RWPE1 (cell line): ENCODE measurements around the gene BBLN.

ENCODE experiments used
- CTCF ChIA-PET: fragments of 350-600 bp; sonication (Branson Sonifier 250); formaldehyde crosslinking; extraction: SDS; loops from one replicate; lab custom pipeline; 2021; lab: Yijun Ruan, JAX
- POLR2A ChIA-PET: fragments of 400-600 bp; formaldehyde crosslinking; extraction: SDS; loops from one replicate; lab custom pipeline; 2020; ENCODE audit warnings: antibody characterized with exemption; ENCODE audit not compliant: low non-redundant PET; lab: Yijun Ruan, JAX
- DNase-seq: peaks from one replicate; pipeline ENCODE4 v3.0.0; 2012; ENCODE audit warnings: low spot score
- H3K27ac ChIP-seq: fragments of 450-650 bp; 2 replicates; pipeline ENCODE4 v1.5.1; 2017
- TF ChIP-seq, protein P1 (sequence below): fragments of 450-650 bp; conservative IDR thresholded peaks from 2 replicates; pipeline ENCODE4 v1.5.1; 2017; ENCODE audit warnings: low read depth, mild to moderate bottlenecking

BBLN gene

DNA sequence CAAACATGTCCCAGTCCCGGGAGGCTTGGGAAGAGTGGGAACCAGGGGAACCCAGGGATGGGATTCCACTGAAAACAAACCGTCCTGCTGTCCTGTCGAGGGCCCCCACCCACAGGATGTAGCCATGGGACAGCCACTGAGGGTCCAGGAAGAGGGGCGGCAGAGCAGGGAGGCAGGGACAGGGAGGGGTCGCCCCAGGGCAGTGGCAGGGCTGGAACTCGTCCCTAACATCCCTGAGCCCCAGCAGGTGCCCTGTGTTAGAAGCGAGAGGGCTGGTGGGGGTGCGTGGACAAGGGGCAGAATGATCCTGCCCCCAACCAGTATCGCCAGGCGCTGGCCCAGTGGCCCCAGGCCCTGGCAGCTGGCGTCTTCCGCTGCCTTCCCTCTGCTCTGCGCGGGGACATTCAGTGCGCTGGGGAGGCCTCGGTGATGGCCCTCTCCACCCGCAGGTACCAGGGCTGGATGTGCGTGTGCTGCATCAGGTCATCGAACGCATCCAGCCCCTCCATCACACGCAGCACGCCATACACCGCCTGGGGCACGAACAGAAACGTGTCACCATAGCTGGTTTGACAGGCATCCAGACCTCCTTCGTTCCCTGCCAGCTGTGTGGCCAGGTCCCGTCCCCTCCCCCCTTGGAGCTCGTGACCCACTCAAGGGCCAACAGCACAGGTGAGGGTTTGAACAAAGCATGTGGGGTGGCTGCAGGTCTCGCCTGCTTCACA lies 39.2 kb upstream of the BBLN start:
- no peak for DNase-seq

DNA sequence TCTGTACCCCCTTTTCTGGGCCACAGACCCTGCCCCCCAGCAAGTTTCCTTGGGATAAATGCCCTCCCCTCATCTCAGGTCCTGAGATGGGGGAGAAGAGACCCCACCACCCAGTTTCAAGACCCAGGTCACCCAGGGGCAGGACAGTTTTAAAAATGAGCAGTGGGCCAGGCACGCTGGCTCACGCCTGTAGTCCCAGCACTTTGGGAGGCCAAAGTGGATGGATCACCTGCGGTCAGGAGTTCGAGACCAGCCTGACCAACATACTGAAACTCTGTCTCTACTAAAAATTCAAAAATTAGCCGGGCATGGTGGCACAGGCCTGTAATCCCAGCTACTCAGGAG lies 38.6 kb upstream of the BBLN start:
- no peak for DNase-seq
- TF ChIP-seq, protein P1, sequence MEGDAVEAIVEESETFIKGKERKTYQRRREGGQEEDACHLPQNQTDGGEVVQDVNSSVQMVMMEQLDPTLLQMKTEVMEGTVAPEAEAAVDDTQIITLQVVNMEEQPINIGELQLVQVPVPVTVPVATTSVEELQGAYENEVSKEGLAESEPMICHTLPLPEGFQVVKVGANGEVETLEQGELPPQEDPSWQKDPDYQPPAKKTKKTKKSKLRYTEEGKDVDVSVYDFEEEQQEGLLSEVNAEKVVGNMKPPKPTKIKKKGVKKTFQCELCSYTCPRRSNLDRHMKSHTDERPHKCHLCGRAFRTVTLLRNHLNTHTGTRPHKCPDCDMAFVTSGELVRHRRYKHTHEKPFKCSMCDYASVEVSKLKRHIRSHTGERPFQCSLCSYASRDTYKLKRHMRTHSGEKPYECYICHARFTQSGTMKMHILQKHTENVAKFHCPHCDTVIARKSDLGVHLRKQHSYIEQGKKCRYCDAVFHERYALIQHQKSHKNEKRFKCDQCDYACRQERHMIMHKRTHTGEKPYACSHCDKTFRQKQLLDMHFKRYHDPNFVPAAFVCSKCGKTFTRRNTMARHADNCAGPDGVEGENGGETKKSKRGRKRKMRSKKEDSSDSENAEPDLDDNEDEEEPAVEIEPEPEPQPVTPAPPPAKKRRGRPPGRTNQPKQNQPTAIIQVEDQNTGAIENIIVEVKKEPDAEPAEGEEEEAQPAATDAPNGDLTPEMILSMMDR: no peak
- CTCF ChIA-PET: no interaction called here
- peak overlapping the region; percentile 42 for H3K27ac ChIP-seq
- POLR2A ChIA-PET: no interaction called here

More for the DNA sequence above, 39.2 kb upstream of the BBLN start:
- CTCF ChIA-PET: no interaction called here
- TF ChIP-seq, protein P1: no peak
- POLR2A ChIA-PET: no interaction called here
- peak overlapping the region; percentile 42 for H3K27ac ChIP-seq

DNA sequence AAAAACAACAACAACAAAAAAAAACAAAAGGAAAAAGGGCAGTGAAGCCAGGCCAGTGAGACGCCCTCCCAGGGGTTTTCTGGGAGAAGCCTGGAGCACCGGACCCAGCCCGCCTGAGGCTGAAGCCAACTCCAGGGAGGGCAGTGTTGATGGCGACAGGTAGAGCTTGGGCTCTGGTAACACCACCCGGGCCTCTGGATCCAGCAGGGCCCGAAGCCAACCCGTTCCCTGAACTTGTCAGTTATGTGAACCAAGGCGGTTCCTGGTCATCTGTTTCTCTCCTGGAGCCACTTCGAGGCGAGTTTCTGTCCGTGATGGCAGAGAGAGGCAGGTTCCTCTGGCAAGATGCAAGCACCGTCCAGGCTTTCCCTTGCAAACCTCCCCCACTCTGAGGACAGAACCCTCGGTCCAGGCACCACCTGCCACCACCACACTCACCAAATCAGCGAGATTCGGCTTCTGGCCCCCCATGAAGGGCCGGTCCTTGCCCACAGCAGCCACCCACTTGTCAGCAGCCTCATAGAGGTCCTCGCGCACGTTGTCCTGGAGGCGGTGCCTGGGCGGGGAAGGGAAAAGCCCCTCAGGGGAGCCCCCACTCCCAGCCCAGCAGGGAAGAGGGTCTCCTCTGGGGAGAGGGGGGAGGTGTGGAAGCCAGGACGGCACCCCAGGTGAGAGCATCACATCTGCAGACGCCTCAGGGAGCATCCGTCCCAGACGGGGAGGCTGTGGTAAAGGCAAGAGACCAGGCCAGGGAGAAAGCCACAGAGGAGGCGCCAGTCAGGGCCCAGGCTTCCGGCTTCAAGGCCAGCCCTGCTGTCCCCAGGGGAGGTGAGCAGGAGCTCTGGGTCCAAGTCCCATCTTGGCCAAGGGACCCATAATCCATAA lies 37.9 kb upstream of the BBLN start:
- peak overlapping the region; percentile 42 for H3K27ac ChIP-seq
- ChIA-PET CTCF (interaction anchor here (0.5 kb wide), 1 partner anchor 81 kb away, joined by 3 read pairs; the partner anchor contains the start of gene DNM1), POLR2A (no interaction called here)
- TF ChIP-seq, protein P1: no peak
- no peak for DNase-seq

DNA sequence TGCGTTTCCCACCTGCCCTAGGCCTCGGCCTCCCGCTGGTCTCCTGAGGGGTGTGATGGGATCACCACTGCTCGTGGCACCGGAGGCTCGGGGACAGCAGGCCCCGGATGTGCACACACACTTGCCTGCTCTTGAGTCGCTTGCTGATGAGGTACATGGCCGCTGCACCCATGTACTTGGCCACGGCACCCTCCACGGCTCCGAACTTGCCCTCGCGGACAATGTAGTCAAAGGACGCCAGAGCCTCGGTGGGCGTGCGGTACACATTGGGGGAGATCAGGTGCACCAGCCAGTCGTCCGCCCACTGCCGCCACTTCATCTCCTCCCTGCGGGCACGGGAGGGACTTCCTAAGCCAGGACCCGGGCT lies 37.3 kb upstream of the BBLN start:
- POLR2A ChIA-PET: no interaction called here

DNA sequence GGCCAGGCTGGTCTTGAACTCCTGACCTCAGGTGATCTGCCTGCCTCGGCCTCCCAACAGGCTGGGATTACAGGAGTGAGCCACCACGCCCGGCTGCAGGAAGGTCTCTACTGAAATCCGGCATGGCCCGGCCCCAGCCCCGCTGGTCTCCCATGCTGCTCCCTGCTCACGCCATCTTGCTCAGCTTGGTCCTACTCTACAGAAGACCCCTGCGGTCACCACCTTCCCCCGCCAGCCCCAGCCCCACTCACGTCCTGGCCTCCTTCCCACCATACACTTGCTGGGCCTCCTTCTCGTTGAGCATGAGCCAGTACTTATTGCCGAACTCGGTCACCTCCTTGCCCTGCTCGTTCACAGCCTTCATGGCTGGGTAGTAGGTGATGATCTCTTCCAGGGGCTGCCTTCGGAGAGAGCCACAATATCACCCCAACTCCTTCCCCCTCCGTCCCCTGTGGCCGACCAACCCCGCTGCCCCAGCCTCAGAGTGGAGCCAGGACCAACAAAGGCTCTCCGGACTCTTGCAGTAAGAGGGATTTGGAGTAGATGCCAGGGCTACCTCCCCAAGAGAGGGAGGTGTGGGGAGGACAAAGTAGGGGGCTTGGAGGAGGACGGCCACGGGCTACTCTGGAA lies 36.5 kb upstream of the BBLN start:
- ChIA-PET CTCF (interaction anchor here (1.4 kb wide), 1 partner anchor 37 kb away, joined by 5 read pairs; no protein-coding TSS in a partner anchor), POLR2A (no interaction called here)
- DNase-seq: no peak
- H3K27ac ChIP-seq: peak overlapping the region; percentile 95; the same call in 1 of the 2 replicates
- TF ChIP-seq, protein P1: no peak

More for the DNA sequence above, 37.3 kb upstream of the BBLN start:
- TF ChIP-seq, protein P1: no peak
- peak overlapping the region; percentile 42; the same call in 1 of the 2 replicates for H3K27ac ChIP-seq
- DNase-seq: no peak
- CTCF ChIA-PET: no interaction called here

DNA sequence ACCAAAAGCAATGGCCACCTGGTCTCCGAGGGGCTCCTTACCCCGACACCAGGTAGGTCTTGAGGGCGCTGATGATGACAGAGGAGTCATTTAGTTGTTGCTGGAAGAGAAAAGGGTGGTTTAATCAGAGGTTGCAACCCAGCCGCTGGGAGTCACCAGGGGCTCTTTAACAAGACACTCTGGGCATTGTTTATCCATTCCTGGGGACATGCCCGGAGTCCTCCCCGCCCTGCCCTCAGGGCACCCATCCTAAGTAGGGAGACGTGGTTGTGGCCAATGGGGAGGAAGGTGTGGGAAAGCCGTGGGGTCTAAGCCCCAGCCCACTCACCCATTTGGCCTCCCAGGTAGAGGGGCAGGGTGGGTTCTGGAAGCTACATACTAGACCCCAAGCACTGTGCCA lies 35.6 kb upstream of the BBLN start:
- POLR2A ChIA-PET: no interaction called here
- no peak for DNase-seq
- CTCF ChIA-PET: interaction anchor here (0.6 to 1.6 kb wide), 18 partner anchors 9 to 976 kb away, joined by 3 to 11 read pairs (median 4); partner anchors contain the start of gene BBLN
- TF ChIP-seq, protein P1: no peak
- H3K27ac ChIP-seq: peak overlapping the region; percentile 95
